HG03135 (cell line): Measurements from ENCODE around the gene C5orf58.

ENCODE experiments used
- ATAC-seq: cut with Tn5 transposase; IDR thresholded peaks from one replicate; pipeline ENCODE4 v1.9.1; 2021; ENCODE audit warnings: mild to moderate bottlenecking, moderate library complexity; ENCODE audit not compliant: unreplicated experiment

Gene C5orf58

GRCh38 chr5:170278611-170279458, 46.0 kb downstream of the C5orf58 start:
- peak; percentile 88 for ATAC-seq

DNA sequence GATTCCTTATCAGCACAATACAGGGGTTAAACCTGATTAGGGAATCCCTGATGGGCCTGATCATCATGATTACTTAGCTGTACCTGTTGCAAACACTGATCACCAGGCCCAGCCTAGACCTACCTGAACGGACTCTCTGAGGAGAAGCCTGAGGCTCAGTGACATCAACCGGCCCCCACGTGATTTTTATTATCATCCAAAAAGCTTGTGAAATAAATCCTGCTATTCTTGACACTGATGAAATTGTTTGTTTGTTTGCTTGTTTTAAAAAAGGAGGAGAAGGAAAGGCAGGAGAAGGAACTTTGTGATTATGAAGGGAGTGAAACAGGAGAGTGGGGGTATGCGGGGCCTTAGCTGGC, 46.7 kb downstream of the C5orf58 start:
- no peak for ATAC-seq

DNA sequence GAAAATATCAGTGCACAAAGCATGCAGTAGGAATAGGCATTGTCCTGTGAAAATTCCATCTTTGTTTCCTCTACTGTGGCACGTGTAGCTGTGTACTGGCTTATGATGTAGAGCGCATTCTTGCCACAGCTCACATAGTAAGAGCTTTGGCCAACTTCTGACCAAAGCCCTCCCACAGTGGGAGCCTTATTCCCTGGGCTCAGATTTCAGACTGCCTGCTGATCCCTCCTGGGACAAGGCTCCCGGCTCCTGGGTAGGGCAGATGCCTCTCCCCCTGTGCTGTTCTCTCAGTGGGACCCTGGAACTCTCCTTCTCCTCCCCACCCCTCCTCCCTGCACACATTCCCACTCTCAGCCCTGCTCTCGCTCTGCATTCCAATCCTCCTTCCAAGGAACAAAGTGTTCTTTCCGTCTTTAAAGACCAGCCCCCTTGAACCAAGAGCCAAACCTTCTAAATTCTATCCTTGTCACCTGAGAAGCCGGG, 47.3 kb downstream of the C5orf58 start:
- ATAC-seq, result no peak

DNA sequence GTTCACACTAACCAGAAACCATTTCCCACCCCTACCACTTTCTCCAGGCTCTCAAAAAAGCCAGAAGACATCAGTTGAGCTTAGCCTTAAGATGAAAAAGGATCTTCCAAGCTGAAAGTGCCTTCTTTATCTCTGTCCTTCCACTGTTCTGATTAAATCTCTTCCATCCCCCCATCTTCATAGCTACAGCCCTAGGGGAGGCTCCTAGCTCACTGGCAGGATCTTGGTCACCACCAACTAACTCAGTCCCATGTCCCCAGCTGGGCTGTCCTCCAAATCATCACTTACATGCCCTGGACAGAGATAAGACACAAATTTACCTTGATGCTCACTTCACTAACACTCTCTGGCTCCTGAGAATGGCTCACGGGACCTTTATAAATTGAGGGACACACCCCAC, 50.5 kb downstream of the C5orf58 start:
- ATAC-seq, result no peak

- no peak for ATAC-seq
Measured at GRCh38 chr5:170284231-170284630, 51.4 kb downstream of the C5orf58 start.

- ATAC-seq, result no peak
Measured at GRCh38 chr5:170285181-170285580, 52.4 kb downstream of the C5orf58 start.

GRCh38 chr5:170286386-170286925, 53.7 kb downstream of the C5orf58 start:
- no peak for ATAC-seq

DNA sequence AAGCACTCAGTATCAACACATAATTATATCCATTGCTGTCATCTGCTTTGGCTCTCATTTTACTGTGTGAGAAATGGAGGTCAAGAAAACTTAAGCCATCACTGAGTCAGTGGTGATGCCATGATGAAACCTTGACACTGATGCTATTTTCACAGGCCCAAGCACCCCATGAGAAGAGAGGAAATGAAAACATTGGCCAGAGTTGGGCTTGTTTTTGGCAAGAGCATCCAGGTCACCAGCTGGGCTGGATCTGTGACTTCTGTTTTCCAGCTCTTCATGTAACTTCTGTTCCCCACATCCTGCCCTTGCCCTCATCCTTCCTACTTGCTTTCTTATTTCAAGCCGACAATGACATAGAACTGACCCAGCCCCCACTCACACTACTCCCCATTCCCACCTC, 54.7 kb downstream of the C5orf58 start:
- no peak for ATAC-seq

DNA sequence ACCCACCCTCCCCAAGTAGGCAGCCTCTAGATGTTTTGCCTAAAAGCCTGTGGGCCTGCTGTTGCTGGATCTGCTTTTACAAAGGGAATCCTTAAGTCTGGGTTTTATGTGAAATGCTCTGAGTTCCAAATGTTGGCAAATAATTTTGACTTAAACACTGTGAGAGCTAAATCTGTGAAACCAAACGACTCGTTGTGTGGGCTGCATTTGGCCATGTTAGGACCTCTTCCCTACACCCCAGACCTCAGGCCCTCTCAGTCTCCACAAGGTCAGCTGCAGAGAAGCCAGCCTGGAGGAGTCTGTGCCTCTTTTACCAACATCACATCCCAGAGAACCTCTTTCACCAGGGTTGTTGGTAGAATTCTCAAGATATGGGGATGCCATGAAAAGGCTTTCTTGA, 55.4 kb downstream of the C5orf58 start:
- ATAC-seq, result no peak

- ATAC-seq, result no peak
Measured at GRCh38 chr5:170288551-170288950, 55.8 kb downstream of the C5orf58 start.

- ATAC-seq, result no peak
Measured at GRCh38 chr5:170289121-170289520, 56.3 kb downstream of the C5orf58 start.

DNA sequence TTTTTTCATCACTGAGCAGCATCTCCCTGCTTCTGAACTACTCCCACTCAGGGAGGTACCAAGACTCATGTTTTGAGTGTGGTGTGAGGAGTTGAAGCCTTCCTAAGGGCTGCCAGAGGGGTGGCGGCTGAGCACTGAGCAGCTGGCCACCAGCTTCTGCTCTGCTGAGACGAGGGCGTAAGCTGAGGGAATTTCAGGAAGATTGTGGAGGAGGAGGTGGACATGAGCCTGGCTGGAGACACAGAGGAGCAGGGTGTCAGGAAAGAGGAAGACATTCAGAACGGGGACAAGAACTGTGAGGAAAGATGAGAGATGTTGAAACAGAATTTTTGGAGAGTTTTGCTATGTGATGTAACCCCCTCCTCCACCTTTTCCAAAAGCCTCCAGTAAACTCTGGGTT, 57.0 kb downstream of the C5orf58 start:
- no peak for ATAC-seq

DNA sequence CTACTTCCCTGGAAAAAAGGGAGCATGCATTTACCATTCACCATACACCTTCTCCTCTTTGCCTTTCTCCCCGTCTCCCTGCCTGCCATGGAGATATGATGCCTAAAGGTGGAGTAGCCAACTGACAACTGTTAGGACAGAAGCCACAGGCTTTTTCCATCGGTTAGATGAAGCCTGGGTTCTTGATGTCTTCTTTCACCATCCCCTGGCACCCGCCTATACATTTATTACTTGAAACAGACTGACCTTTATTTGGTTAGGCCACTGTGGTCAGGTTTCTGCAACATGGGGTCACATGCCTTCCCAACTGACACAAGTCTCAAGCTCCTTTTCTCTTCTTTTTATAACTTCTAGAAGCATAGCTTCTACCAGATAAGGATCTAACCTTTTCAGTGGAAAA, 57.7 kb downstream of the C5orf58 start:
- no peak for ATAC-seq

GRCh38 chr5:170292179-170293104, 59.7 kb downstream of the C5orf58 start:
- ATAC-seq, result no peak

GRCh38 chr5:170293273-170293672, 60.5 kb downstream of the C5orf58 start:
- ATAC-seq, result peak; percentile 61

DNA sequence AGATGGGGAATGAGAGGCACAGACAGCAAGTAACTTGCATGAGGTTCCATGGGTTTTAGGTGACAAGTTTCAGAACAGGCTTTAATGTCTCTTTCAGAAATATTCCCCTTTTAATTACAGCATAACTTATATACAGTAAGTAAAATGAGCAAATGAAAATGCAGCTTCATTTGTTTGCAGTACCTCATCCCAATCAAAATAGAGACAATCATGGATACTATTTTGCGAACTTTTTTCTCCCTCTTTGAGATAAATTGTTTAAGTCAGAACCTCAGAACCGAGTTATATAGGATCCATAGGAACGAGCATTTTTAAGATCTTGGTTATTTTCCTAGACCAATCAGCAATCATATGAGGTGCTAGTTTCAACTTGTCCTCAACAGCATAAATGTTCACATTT, 61.3 kb downstream of the C5orf58 start:
- no peak for ATAC-seq

- no peak for ATAC-seq
Measured at GRCh38 chr5:170294556-170294955, 61.8 kb downstream of the C5orf58 start.
